Brain microvascular endothelial cell (primary cell): Measurements from ENCODE around the gene PPCDC.

Source experiments
- DNase-seq: peaks from one replicate; pipeline ENCODE4 v3.0.0-alpha.2; 2020
- H3K27ac ChIP-seq: fragments of 250-450 bp; sonication (Bioruptor Pico); 2 replicates; pipeline ENCODE4 v1.5.1; 2020; ENCODE audit warnings: mild to moderate bottlenecking, moderate library complexity
- H3K27me3 ChIP-seq: fragments of 250-450 bp; sonication (Bioruptor Pico); replicated peaks from 2 replicates; pipeline ENCODE4 v1.5.1; 2020; ENCODE audit warnings: mild to moderate bottlenecking
- H3K36me3 ChIP-seq: fragments of 250-450 bp; sonication (Bioruptor Pico); replicated peaks from 2 replicates; pipeline ENCODE4 v1.5.1; 2020; ENCODE audit warnings: mild to moderate bottlenecking
- H3K4me3 ChIP-seq: 2 replicates; pipeline ENCODE4 v1.5.1; 2011; ENCODE audit warnings: low read depth, mild to moderate bottlenecking, control low read depth, low read length, moderate library complexity
- in situ Hi-C: cut with HindIII; loops from 2 replicates; pipeline ENCODE4 v1.10.0; 2017; ENCODE audit warnings: low sequenced_read_pairs, low pct_ligation_motif_present
- TF ChIP-seq, protein P1 (sequence below): IDR thresholded peaks from 2 replicates; pipeline ENCODE4 v1.5.1; 2011; ENCODE audit warnings: low read depth, mild to moderate bottlenecking, moderate library complexity, low read length, control low read depth, inconsistent platforms; ENCODE audit errors: missing control alignments

Gene PPCDC

DNA sequence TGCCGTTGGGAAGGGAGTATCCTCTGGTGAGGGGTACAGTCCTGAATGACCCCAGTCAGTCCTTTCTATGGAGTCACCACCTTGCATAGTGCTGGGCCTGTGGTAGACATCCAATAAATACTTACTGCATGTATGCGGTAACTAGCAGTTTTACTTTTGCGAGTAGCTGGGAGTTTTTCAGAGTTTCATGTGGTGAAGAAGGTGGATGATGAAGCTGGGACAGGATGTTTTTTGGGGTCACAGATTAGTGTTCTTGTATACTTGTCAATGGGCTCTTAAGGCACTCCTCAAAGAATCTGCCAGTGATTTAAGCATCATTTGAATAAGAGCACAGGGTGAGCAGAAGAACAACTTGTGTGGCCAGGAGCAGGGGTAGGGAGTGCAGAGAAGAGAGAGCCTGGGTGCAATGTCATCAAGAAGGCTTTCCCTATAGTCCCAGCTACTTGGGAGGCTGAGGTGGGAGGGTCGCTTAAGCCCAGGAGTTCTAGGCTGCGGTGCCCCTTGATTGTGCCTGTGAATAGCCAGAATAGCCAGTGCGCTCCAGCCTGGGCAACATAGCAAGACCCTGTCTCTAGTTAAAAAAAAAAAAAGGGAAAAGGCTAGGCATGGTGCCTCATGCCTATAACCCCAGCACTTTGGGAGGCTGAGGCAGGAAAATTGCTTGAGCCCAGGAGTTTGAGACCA is 22.1 kb downstream of the PPCDC start:
- Histone ChIP-seq H3K36me3 (no peaks in the 10 kb centered on the region), H3K27ac (no peak overlapping the region), H3K27me3 (no peaks in the 10 kb centered on the region), H3K4me3 (no peak overlapping the region)
- TF ChIP-seq, protein P1, sequence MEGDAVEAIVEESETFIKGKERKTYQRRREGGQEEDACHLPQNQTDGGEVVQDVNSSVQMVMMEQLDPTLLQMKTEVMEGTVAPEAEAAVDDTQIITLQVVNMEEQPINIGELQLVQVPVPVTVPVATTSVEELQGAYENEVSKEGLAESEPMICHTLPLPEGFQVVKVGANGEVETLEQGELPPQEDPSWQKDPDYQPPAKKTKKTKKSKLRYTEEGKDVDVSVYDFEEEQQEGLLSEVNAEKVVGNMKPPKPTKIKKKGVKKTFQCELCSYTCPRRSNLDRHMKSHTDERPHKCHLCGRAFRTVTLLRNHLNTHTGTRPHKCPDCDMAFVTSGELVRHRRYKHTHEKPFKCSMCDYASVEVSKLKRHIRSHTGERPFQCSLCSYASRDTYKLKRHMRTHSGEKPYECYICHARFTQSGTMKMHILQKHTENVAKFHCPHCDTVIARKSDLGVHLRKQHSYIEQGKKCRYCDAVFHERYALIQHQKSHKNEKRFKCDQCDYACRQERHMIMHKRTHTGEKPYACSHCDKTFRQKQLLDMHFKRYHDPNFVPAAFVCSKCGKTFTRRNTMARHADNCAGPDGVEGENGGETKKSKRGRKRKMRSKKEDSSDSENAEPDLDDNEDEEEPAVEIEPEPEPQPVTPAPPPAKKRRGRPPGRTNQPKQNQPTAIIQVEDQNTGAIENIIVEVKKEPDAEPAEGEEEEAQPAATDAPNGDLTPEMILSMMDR, result no peak
- in situ Hi-C loops, result no loop called here
- DNase-seq, result no peak

DNA sequence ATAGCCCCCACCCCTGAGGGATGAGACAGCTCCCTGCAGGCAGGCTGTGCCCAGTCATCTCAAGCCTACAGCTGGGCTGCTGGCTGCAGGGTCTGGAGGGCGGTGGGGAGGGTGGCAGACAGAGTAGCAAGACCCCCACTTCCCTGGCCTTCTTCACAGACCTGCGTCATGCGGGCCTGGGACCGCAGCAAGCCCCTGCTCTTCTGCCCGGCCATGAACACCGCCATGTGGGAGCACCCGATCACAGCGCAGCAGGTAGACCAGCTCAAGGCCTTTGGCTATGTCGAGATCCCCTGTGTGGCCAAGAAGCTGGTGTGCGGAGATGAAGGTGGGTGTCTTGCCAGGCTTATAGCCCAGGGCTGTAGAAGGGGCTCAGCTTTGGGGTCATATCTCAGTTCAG is 25.0 kb downstream of the PPCDC start:
- Histone ChIP-seq H3K4me3 (no peak overlapping the region), H3K27me3 (no peaks in the 10 kb centered on the region), H3K27ac (no peak overlapping the region), H3K36me3 (no peaks in the 10 kb centered on the region)
- TF ChIP-seq, protein P1, result no peak
- no peak for DNase-seq
- in situ Hi-C loops, result no loop called here

DNA sequence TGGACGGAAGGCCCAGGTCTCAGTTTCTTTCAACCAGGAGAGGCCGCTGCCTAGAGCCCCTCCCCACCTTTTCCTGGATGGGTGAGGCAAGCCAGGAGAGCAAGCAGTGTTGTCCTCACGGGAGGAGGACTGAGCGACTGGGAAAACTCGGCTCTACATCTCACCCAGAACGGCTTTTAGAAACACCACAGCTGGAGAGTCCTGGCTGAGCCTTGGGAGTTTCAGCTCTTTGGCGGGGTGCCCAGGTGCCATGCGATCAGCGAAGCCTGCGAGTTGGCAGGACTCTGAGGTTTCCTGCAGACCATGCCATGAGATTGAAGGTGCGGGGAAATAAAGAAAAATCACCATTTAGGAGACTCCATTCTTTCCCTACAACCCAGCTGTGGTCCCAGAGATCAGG is 26.0 kb downstream of the PPCDC start:
- DNase-seq, result no peak
- Histone ChIP-seq H3K27ac (no peak overlapping the region), H3K27me3 (no peaks in the 10 kb centered on the region), H3K4me3 (no peak overlapping the region), H3K36me3 (no peaks in the 10 kb centered on the region)
- TF ChIP-seq, protein P1, result no peak
- in situ Hi-C loops, result no loop called here

DNA sequence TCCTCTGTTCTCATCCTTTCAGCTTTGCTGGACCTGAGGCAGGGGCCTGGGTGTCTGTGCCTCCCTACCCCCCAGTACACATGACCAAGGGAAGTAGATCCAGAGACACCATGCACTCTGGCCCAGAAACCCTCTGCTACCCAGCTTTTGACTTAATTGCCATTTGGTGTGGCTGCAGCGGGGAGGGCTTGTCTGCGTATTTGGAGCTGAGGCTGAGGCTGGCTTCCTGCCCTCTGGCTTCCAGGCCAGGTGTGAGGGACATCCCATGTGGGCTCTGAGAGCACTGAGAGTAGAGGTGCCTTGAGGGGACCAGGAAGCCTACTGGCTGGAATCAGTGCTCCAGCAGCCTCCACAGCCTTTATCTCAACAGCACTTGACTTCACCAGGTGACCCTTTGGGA is 26.9 kb downstream of the PPCDC start:
- no peak overlapping the region for H3K4me3 ChIP-seq
- no peaks in the 10 kb centered on the region for H3K27me3 ChIP-seq
- H3K27ac ChIP-seq, result no peak overlapping the region
- TF ChIP-seq, protein P1, result no peak
- DNase-seq, result no peak
- no peaks in the 10 kb centered on the region for H3K36me3 ChIP-seq
- in situ Hi-C loops, result no loop called here

DNA sequence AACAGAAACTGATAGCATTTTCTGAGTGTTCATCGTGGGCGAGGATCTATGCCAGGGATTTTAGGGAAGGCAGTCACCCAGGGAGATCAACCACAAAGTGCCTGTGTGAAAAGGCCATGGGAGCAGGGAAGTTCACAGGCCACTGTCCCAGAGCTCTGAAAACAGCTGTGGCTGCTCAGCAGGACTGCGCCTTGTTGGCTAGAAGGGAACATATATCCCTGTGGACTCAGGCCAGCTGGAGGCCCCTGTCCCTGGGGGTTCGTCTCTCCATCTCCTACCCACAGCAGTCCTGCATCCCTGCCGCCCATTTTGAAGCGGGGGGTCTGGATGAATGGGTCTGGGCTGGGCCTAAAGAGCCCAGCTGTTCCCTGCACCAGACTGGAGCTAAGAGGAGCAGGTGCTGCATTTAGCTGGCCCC is 27.8 kb downstream of the PPCDC start:
- in situ Hi-C loops, result no loop called here
- Histone ChIP-seq H3K27ac (no peak overlapping the region), H3K27me3 (no peaks in the 10 kb centered on the region), H3K4me3 (no peak overlapping the region), H3K36me3 (no peaks in the 10 kb centered on the region)
- no peak for DNase-seq
- TF ChIP-seq, protein P1, result no peak

DNA sequence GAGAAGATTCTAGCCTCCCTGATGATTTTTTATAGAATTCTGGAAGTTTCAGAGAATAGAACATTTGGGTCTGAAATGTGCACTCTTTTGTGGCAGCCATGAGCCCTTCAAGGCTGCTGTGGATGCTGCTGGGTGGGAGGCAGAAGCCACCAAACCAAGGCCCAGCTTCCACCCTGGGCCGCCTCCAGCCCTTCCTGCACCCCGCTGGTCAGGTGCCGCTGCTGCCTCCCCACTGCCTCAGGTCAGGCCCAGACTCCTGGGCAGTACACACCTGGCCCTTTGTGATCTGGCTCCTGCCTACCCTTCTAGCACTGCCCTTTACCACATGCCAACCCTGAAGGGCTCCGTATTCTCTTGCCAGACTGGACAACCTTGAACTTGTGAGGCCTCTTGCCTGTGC is 28.3 kb downstream of the PPCDC start:
- no peaks in the 10 kb centered on the region for H3K36me3 ChIP-seq
- in situ Hi-C loops, result no loop called here
- no peaks in the 10 kb centered on the region for H3K27me3 ChIP-seq
- TF ChIP-seq, protein P1, result no peak
- H3K27ac ChIP-seq, result no peak overlapping the region
- H3K4me3 ChIP-seq, result no peak overlapping the region
- no peak for DNase-seq
